GM18867 (cell line): ENCODE results near the gene NR0B1.

Source experiments
- ATAC-seq: cut with Tn5 transposase; IDR thresholded peaks from one replicate; pipeline ENCODE4 v1.9.1; 2021; ENCODE audit warnings: mild to moderate bottlenecking, moderate library complexity; ENCODE audit not compliant: unreplicated experiment

NR0B1 gene

GRCh38 chrX:30309139-30309571 is at the start of gene NR0B1:
Gene NR0B1, minus strand, starts transcription at chrX:30309390. Its CDS starts 27 bp downstream, at chrX:30309363.
- ATAC-seq, result no peak

DNA sequence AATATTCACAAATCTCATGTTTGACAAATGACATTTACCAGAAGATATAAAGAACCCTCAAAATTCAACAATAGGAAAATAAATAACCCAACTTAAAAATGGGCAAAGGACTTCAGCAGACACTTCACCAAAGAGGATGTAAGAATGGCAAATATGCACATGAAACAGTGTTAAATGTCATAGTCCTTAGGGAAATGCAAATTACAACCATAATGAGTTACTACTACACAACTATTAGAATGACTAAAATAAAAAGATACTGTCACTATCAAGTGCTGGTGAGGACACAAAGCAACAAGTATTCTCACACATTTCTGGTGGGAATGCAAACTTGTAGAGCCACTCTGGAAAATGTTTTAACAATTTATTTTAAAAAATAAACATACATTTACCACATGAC is 40.8 kb upstream of the NR0B1 start:
- ATAC-seq, result no peak

- no peak for ATAC-seq
These were observed 34.0 kb upstream of the NR0B1 start for GRCh38 chrX:30343206-30343605.

- no peak for ATAC-seq
These were observed 31.6 kb upstream of the NR0B1 start for GRCh38 chrX:30340753-30341152.

- ATAC-seq, result no peak
These were observed 18.6 kb upstream of the NR0B1 start for GRCh38 chrX:30327762-30328161.

DNA sequence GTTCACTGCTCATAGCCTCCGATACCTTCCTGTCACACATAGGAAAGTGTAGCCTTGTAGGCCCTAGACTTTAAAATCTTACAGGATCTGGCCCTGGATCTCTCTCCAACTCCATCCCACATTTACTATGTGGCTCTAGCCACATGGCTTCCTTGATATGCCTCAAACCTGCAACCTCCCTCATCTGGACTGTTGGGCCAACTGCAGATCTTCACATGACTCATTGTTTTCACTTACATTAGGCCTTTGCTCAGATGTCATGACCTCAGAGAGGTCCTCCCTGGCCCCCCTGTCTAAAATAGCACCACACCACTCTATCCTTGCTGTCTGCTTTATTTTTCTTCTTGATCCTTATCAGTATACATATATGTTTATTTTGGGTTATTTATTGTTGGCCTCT is 8.1 kb upstream of the NR0B1 start:
- no peak for ATAC-seq

DNA sequence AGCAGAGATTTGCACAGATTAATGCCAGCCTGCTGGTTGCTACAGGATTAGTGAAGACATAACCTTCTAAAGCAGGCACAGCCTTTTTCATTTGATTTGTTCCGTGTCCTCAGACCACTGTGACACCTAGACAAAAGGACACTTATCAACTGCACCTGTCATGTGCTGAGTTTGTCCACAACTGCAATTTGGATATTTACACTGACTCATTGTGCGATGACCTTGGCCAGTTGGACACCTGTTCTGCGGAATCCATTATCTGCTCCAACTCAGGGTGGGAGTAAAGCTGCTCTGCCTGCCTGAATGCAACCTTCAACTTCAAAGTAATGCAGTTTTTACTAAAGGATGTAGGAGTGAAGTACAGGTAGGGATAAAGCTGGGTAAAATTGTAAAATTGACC is 4.1 kb upstream of the NR0B1 start:
- ATAC-seq, result no peak

DNA sequence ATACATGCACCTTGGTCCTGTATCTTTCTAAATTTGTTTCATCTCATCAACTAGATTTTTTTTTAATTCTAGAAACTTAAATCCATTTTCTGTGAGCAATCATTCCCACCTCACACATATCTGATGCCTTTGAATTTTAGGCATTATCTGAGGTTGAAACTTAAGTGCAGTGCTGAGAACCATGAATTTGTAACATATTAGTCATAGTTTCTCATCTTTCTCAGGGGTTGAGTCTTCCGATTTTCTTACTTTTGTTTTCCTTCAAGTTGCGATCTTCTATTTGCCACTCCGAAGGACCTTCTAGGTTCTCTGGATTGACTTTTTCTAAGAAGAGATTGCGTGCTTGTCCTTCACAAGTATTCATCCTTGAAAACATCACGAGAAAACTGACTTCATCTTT is 3.7 kb upstream of the NR0B1 start:
- no peak for ATAC-seq

DNA sequence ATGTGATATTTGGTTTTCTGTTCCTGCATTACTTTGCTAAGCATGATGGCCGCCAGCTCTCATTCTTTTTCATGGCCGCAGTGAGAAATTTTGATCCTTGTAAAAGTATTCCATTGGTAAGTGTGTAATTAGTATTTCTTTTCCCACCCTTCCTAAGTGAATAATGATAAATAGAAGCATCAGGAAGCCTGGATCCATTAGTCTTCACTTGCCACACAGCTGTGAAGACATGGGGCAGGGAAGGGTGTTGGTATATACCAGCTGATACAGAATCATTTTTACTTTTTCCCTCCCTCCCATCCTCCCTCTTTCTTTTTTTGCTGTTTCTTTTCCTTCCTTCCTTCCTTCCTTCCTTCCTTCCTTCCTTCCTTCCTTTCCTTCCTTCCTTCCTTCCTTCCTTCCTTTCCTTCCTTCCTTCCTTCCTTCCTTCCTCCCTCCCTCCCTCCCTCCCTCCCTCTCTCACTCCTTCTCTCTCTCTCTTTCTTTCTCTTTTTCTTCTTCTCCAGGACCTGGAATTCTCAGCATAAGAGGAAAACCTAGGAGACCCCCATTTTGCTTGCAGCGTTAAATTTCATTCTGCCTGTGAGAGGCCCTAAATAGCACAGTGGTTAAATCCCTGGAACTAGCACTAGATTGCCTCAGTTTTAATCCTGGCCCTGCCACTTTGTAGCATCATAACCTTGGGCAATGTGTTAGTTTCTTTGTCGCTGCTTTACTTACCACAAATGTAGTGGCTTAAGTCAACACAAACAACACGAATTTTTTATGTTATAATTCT is 1.4 kb upstream of the NR0B1 start:
- no peak for ATAC-seq

DNA sequence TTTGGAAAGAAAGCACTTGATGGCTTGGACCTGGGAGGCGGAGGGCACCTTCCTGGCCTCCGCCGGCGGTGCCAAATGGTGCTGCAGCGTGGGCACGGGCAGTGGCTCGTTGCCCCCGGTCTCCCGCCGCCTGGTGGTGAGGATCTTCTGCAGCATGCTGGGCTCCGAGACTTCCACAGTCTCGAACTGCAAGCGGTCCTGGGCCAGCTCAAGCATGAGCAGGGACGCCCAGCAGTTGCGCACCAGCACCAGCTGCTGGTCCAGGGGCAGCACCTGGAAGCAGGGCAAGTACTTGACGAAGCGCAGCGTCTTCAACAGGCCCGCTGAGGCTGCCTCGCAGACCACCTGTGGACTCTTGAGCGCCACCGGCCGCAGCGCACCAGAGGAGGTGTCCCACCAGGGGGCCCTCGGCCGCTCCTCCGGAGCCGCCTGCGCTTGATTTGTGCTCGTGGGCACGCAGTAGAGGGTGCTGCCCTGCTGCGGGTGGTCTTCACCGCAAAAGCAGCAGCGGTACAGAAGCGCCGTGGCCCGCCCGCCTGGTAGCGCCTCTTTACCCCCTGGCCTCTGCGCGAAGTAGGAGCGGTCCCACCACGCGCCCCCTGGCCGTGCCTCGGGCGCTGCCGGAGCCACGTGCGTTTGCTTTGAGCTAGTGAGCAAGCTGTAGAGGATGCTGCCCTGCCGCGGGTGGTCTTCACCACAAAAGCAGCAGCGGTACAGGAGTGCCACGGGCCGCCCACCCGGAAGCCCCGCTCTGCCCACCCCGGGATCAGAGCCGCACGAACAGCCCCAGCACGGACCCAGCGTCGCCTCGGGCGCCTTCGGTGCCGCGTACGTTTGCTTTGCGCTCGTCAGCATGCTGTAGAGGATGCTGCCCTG is 689 bp downstream of the NR0B1 start:
- no peak for ATAC-seq

GRCh38 chrX:30307466-30307865 is 1.7 kb downstream of the NR0B1 start:
- no peak for ATAC-seq

DNA sequence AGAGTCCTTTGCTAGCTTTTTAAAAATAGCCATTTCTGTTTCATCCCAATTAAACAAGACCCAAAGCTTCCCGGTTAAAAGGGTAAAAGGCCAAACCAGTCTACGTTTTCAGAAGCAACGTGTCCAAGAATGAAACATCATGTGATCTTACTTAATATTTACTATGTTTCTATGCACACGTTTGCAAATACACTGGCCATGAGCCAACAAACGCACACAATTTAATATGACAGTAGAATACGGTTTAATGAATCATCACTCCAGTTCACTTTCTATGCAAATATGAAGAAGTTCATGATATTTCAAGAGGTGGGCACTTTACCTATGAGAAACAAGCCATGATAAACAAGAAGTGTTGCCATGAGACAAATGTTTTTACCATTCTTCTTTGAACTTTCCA is 4.3 kb downstream of the NR0B1 start:
- no peak for ATAC-seq

GRCh38 chrX:30302956-30303355 is 6.2 kb downstream of the NR0B1 start:
- ATAC-seq, result no peak

DNA sequence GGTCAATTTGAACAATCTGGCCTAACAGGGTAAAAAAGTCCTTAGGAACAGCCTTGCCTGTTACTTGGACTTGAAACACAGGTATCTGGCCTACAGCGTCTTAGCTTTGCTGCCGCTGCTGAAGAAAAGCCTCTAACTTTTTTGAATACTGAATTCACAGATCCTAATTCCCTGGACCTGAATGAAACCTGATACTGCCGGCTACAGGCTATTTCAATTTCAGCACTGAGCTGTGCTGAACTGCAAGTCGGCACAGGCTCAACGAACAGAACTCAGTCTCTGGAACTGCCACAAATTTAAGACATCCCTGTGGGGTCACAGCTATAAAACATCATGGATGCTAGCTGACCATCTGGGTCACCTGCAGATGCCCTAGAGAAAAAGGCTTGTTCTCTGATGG is 7.2 kb downstream of the NR0B1 start:
- no peak for ATAC-seq

GRCh38 chrX:30301208-30301607 is 8.0 kb downstream of the NR0B1 start:
- ATAC-seq, result no peak

GRCh38 chrX:30296408-30297254 is 12.6 kb downstream of the NR0B1 start:
- ATAC-seq, result peak; percentile 58

- ATAC-seq, result no peak
These were observed 25.6 kb downstream of the NR0B1 start for GRCh38 chrX:30283456-30284200.

- no peak for ATAC-seq
These were observed 26.7 kb downstream of the NR0B1 start for GRCh38 chrX:30282527-30282926.

DNA sequence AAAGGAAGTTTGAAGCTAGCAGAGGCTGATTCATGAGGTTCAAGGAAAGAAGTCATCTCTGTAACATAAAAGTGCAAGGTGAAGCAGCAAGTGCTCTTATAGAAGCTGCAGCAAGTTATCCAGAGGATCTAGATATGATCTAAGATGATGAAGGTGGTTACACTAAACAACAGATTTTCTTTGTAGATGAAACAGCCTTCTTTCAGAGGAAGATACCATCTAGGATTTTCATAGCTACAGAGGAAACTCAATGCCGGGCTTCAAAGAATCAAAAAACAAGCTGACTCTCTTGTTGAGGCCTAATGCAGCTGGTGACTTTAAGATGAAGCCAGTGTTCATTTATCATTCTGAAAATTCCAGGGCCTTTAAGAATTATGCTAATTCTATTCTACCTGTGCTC is 28.8 kb downstream of the NR0B1 start:
- no peak for ATAC-seq

GRCh38 chrX:30278365-30278764 is 30.8 kb downstream of the NR0B1 start:
- ATAC-seq, result no peak
